RPMI8226 (cell line): ENCODE results near the gene S100A3.
"Not testable (repeated sequence)": the region's sequence is repeated elsewhere in the genome, so short reads cannot be mapped to it uniquely, and the experiment has no call there.

Experiments used
- DNase-seq: peaks from one replicate; pipeline ENCODE4 v3.0.0-alpha.2; 2015

The S100A3 gene

DNA sequence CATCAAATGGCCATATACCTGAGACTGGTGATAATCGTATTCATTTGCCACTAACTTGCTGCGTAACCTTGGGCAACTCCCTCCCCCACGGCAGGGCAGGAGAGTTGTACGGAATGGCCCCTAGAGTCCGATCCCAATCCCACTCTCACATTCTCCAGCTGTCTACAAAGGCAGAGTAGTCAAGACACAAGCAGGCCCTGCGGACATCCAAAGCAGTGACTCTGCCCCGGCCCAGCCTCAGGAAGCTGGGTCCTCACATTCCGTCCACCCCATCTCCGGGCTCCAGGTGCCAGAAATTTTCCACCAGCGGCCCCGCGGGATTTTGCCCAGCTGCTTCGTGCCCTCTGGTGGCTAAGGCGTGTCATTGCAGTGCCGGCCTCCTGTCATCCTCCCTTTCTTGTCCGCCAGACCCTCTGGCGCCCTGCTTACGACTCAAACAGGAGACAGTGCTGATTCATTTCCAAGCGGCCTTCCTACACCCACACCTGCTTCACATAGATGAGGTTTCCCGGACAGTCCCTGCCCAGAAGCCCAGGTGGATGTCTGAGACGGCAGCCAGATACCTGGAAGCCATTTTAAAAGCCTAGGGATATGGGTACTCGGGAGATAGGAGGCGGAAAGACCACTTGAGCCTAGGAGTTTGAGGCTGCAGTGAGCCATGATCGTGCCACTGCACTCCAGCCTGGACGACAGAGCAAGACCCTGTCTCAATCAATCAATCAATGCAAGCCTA is 19.5 kb upstream of the S100A3 start:
- DNase-seq, result peak; percentile 91

DNA sequence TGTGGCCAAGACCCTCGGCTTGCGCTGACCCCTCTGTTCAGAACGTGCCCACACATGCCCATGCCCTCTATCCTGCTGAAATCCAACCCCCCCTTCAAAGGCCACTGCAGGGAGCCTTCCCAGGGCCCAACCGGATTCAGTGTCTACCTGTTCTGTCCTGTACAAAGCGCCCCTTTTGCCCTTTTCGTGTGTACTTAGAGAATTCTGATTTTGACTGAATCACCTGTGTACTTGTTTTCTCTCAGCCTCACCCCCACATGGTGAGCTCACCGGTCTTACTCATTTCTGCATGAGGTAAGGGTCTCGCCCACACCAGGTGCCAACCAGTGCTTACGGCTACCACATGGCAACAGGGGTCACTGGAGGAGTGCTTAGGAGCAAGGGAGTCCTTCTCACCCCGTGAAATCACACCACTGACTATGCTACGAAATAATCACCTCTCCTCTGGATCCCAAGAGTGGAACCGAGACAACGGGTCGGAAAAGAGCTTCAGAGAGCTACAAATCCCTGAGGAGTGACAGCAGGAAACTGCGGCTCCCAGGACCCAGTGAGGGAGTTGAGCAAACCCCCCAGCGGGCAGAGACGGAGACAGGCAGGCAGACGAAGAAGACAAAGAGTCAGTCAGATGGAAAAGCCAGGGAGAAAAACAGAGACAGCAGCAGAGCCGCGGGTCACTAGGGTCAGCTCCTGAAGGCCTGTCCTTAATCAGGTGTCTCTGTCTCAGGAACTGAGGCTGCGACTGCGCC is 18.7 kb upstream of the S100A3 start:
- DNase-seq, result no peak

DNA sequence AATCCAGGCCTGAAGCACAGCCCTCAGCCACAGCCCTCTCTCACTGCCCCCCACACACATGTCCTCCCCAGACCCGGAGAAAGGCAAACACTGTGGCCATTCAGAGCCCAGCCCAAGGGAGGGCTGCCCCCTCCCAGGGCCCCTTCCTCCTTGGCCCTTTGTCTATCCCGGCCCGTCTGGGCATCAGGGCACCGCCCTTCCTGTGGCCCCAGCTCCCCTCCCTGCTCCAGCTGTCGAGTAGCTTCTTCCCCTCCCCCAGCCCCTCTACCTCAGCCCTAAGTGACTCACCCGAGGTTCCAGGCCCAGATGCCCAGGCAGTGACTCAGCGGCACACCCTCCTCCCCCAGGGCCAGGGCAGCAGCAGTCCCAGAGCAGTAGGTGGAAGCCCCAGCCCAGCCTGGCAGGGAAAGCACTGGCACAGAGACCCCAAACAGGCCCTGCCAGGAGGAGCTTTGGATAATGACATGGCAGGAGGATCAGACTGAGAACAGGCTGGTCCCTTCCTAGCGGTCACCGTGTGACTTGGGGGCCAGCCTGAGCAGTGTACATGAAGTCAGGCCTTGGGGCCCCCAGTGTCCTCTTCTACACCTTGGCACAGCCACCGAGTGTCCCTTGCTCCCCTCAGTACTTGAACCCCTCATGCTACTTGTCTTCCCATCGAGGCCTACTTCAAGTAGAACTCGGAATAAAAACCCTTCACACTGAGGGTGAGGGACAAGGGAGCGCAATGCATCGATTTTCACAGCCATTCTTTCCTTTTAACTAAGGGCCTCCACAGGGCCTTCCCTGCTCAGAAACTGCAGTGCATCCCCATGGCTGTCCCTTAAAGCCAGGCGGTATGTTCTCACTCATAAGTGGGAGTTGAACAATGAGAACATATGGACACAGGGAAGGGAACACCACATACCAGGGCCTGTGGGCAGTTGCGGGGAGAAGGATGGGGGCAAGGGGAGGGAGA is 17.6 kb upstream of the S100A3 start:
- peak; percentile 98 for DNase-seq

DNA sequence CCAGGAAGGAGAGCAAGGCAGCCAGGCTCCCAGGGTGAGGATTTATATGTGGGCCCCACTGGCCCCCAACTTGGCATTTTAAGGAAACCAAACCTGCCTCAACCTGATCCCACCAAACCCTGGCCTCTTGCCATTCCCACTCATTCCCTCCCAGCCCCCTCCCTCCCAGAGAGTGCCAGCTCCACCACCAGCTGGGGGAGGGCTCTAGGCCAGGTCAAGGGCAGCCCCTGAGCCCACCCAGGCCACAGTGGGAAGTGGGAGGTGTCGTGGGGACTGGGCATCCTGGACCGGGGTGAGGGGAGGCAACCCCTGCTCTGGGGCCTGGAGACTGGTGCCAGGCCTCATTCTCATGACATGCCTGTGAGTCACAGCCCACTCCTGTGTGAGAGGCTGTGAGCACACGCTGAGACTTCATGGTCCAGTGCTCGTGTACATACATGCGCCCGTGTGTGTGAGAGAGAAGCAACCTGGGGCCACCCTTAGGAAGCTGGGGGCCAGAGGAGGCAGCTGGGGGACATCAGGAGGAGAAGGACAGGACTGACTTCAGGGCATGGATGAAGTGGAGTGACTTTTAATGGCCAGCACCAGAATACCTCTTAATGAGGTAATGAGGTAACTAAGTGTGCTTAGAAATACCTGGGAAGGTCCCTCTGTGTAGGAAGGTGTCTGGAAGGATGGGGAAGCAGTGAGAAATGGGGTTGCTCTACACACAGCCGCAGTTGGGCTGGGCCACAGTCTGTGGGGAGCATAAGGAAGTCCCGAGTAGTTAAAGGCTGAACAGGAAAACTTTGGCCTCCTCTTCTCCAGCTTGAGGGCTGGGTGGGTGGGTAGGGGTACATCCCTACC is 16.7 kb upstream of the S100A3 start, which contains the start of gene S100A2:
Gene S100A2 (minus strand): TSS at position 316 of the 846 bp plus-strand sequence. CDS start 1,967 bp downstream, outside the sequence.
- no peak for DNase-seq

DNA sequence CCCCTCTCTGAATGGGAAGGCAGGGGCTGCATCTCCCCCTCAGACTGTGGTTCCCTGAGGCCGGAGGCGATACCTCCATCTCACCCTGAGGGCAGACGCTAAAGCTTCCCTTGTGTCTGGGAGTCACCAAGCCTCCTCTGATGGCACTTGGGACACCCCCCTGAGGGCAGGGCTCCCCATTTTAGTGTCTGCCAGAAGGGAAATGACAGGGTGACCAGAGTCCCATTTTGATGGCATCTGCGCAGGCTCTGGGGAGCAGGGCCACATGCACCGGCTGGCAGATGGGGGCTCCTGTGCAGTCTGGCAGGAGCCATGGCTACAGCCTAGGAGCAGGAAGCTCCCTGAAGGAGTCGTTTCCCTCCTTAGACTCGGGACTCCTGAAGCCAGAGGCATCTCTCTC is 14.9 kb upstream of the S100A3 start:
- no peak for DNase-seq

DNA sequence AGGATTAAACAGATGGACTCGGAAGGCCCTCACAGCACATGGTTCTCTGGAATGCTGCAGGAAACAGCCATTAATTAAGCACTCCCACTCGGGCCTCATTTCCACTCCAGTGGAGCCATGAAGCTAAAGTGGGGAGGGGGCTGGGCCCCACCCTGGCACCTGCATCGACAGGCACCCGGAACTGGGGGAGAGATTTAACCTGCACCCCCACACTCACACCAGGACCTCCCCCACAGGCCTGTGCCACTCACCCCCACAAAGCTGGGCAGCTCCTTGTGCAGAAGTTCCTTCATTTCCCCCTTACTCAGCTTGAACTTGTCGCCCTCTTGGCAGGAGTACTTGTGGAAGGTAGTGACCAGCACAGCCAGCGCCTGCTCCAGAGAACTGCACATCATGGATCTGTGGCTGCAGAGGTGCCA is 14.4 kb upstream of the S100A3 start:
- no peak for DNase-seq

DNA sequence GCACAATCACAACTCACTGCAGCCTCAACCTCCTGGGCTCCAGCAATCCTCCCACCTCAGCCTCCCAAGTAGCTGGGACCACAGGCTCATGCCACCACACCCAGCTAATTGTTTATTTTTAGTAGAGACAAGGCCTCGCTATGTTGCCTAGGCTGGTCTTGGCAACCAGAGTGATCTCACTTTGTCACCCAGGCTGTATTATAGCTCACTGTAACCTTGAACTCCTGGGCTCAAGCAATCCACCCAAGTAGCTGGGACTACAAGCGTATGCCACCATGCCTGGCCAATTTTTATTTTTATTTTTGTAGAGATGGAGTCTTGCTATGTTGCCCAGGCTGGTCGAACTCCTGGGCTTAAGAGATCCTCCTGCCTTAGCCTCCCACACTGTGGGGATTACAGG is 13.0 kb upstream of the S100A3 start:
- not testable (repeated sequence) for DNase-seq

DNA sequence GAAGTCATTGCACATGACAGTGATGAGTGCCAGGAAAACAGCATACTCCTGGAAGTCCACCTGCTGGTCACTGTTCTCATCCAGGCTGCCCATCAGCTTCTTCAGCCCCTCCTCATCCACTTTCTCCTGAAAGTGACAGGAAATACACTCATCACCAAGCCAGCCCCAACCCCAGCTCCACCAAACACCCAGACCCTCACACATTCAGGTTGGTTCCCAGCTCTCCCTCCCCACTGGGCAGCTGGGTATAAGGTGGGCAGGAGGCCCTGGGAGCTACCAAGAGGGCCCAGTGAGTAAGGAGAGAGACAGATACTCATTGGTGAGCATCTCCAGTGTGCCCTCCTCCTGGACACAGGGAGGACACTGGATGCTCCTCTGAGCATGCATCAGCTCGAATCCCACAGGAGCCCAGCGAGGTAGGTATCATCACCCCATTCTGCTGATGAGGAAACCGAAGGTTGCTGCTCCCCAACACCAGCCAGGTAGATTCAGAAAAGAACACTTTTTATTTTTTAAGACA is 12.5 kb upstream of the S100A3 start:
- DNase-seq, result no peak

DNA sequence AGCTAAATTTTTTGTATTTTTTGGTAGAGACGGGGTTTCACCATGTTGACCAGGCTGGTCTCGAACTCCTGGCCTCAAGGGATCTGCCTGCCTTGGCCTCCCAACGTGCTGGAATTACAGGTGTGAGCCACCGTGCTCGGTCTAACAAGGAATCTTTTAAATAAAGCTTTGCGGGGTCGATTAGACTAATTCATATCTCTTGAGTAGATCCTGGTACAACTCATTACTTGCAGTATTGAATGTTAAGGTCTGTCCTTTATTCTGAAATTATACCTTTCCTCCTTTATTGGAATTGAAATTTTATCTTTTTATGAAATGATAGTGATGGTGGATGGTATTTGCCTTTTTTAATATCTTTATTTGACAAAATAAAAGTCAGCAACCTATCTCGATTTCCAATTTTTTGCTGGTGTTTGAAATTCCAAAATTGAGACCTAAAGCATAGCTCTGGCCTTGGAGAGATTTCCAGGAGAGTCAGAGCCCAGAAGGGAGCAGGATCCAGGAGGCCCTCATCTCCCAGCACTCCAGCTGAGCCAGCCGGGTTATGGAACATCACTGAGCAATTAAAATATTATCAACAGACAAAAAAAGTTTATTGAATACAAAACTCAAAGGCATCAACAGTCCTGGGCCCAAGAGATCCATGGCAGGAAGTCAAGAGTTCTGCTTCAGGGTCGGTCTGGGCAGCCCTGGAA is 11.9 kb upstream of the S100A3 start:
- DNase-seq, result no peak

DNA sequence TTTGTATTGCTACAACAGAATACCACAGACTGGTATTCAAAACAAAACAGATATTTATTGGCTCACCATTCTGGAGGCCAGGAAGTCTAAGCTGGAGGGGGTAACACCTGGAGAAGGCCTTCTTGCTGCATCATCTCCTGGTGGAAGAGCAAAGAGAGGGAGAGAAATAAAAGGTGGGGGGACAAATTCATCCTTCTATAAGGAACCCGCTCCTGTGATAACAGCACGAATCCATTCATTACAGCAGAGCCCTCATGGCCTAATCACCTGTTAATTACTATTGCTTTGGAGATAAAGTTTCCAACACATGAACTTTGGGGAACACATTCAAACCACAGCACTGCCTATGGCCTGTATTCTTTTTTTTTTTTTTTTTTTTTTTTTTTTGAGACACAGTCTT is 11.2 kb upstream of the S100A3 start:
- no peak for DNase-seq

DNA sequence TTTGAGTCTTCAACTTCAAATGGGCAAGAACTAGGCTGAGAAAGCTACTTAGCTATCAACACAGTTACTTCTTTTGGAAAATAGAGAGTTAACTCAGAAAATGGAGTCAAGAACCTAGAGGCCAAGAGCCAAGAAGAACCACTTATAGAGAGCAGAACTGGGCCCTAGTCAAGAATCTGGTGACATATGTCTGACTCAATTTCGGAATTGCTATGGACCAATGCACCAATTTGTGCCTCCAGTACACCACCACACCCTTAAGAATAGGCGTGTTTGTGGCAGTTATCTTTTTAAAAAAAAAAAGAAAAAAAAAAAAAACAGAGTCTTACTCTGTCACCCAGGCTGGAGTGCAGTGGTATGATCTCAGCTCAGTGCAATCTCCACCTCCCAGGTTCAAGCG is 8.8 kb upstream of the S100A3 start:
- DNase-seq, result no peak

DNA sequence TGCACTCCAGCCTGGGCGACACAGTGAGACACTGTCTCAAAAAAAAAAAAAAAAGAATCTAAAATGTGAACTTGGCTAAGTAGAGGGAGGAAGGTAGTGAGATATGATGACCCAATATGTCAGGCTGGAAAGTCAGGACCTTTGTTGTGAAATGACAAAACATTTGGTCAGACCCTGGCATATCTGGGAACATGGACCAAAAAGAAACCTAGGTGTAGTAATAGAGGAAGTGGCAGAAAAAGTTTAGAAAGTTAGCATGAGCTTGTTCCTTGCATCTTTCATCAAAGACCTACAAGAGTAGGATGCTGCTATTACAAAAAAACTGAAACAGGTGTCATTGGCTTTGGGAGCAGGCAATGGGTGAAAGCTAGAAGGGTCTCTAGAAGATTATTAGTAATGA is 7.3 kb upstream of the S100A3 start:
- no peak for DNase-seq

DNA sequence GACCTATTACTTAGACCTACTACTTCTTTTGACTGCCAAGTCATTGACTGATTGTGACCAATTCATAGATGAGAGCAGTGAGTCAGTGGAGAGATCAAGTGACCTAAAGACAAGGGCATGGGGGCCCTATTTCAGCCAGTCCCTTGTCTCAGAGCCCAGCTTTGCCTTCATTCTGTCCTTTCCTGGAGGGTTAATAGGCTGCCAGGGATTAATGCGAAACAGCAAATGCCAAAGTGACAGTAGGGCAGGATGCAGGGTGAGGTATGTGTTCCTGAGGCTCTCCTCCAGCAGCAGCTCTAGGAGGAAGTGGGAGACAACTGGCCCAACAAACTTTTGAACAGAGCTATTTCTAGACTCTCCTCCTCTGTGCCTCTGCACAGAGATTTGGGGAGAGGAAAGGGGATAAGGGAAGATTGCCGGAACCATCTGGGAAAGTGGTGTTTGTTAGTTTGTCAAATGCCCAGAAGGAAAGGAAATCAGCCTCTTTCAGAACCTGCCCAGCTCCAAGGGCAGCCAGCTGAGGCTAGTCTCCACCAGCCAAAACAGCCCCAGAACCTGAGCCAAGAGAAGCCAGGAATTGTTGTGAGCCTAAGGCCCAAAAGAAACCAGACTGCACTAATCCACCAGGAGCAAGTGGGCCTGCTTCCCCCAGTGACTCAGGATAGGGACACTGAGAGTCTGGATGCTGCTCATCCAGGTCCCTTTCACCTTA is 4.9 kb upstream of the S100A3 start:
- no peak for DNase-seq

DNA sequence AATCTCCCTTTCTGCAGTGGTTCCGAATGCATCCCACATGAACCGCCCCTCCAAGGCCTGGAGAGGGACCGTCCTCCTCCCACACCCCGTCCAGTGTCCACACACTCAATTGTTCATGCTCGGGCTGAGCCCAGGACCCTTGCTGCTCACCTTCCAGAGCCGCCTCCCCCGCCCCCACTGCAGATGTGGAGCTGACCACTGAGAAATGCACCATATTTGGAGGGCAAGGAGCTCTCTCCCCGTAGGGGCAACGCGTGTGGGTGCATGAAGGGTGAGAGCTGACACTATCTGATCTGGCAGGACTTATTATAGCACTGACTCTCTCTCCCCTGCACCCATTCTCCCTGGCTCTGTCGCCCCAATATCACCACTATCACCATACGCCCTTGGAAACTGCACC is 4.0 kb upstream of the S100A3 start:
- no peak for DNase-seq

DNA sequence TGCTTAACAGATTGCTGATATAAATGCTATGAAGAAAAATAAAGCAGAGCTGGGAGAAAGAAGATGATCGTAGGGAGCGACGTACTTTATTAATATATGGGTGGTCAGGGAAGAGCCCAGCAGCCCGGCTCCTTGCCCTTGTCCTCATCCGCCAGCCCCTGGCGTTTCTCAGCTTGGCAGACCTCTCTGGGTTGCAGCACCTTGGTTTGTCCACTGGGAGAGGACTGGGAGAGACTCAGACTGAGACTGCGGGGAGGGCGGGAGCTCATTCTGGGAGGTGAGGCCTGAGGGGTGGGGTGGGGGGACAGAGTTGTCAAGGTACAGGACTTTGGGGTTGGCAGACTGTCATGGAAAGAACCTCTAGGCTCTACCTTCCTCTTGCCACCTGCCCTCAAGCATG is 3.3 kb upstream of the S100A3 start:
- no peak for DNase-seq

DNA sequence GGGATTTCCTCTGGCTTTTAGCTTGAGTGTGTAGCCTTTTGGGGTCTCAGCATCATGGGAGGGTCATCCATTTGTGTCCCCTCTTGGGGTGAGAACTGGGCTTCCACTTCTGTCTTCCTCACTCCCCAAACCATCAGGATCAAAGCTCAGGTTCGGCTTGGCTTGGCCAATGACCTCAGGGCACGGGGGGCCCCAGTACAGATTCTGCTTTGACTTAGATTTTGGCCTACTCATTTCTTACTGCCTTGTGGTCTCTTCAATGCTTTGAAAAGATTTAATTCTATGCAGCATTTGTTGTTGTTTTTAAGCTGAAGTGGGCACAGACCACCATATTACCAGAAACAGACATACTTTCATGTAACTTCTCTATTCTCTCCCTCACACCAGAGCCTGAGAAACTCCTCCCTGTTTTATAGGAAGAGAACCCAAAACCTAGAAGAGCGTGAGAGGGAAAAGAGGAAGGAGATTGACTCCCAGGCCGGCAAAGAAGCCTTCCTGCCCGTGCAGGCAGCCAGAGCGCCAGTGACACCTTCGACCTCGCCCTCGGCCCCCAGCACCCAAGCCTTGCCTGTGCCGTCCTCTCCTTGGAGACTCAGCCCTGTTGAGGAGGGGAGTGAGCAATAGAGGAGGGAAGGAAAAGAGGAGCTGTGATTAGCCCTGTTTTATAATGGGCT is 1.9 kb upstream of the S100A3 start:
- DNase-seq, result no peak

DNA sequence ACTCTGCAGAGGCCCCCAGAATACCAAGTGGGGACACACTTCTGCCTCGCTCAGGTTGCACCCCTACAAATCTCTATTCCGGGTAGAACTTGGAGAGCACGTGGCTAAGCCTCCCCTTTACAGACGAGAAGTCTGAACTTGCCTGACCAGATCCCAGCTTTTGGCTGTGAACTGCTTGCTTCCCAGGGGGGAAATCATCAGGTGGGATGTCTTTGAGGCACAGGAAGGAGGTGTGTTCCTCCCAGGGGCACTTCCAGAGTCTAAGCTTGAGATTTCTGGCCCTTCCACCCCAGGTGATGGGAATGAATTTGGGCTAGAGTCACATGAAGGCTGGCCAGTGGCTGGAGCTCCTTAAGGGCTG is 1.3 kb upstream of the S100A3 start:
- DNase-seq, result no peak

DNA sequence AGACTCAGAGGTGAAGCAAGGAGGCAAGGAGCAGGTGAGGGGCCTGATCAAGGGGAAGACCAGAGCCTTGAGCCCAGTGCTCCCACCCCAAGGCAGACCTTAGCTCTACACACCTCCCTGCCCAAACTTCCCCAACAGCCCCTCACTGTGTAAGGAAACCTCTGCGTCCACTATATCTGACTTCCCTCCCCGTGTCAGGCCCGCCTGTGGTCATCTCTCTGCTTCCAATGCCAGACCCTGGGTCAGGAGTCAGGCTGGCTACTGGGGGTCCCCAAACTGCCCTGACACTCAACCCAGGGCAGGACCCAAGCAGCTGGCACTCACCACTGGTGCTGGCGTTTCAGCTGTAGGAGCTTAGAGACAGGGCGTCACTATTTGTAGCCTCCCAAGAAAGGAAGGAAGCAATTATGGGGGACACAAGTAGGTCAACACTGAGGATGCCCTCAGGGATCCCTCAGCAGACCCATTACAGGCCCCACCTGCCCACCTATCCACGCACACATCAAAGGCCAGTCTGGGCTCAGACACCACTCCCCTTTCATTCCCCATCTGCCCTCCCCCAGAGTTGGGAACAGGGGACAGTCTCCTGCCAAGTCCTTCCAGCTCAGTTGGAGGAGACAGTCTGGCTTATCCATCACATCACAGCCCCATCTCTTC is 811 bp upstream of the S100A3 start:
- DNase-seq, result no peak
